ENCODE measurements around the gene RNF157. TPM values are rescaled to one million over a fixed set of nuclear protein-coding genes. Genes with fewer than 3 reads are reported as not detected.
A peak's percentile ranks its signal among the peaks of the same experiment; 100 is the strongest.

The RNF157 gene
- total and polyA plus RNA-seq, 2 of the 13 experiments (the other 11 are each of a cell fraction or from before 2014, with no cell fraction given) = 0.44 to 1.5 TPM

DNA sequence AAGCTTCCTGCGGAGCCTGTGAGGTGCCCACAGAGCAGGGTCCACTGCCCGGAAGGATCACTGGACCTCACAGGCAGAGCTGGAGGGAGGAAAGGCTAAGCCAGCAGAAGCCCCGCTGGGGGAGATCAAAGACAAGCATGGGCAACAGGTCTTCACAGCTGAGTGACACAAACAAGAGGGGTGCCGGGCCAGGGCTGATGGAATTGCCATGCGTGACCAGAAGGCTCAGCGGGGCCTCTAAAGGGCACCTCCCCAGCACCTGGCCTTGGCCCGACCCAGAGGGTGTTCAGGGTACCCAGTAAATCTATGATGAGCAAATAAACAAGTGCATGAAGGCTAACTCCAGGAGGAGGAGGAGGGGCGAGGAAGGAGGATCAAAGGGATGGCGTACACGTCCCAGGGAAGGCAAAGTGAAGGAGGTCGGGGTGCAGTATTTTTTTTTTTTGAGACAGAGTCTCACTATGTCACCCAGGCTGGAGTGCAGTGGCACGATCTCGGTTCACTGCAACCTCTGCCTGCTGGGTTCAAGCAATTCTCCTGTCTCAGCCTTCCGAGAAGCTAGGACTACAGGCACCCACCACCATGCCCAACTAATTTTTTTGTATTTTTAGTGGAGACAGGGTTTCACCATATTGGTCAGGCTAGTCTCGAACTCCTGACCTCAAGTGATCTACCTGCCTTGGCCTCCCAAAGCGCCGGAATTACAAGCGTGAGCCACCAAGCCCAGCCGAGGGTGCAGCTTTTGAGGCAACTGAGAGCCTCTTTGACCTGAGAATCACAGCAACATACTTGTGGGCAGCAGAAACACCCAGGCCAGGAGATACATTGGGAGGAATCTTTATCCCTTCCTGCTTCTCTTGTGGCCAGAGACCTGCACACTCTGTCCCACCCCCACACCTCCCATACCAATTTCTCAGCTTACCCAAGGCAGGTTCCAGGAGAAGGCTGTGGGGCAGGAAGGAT lies 120.6 kb downstream of the RNF157 start (continued):
- no peak for TF ChIP-seq TRIM24 (CRISPR knock-in tag; IDR thresholded peaks at IDR 0.05)
- no peak for TF ChIP-seq ZBTB8A (CRISPR knock-in tag; IDR thresholded peaks at IDR 0.05; ENCODE audit: borderline replicate concordance, low read depth)
- TF ChIP-seq ISX (CRISPR knock-in tag; conservative IDR thresholded peaks at IDR 0.05) = no peak
- no peak for TF ChIP-seq ZSCAN29 (CRISPR knock-in tag; conservative IDR thresholded peaks at IDR 0.05)
- TF ChIP-seq ZNF746 (CRISPR knock-in tag; IDR thresholded peaks at IDR 0.05) = no peak; the same call in 1 of the 2 replicates
- no peak; the same call in 1 of the 2 replicates for TF ChIP-seq ZFY (CRISPR knock-in tag; IDR thresholded peaks at IDR 0.05)
- TF ChIP-seq ZNF879 (CRISPR knock-in tag; IDR thresholded peaks at IDR 0.05) = no peak
- no peak for TF ChIP-seq ZNF678 (CRISPR knock-in tag; IDR thresholded peaks at IDR 0.05)
- no peak for TF ChIP-seq ZNF652 (CRISPR knock-in tag; IDR thresholded peaks at IDR 0.05; ENCODE audit: borderline replicate concordance, low read depth)
- TF ChIP-seq ZNF616 (CRISPR knock-in tag; IDR thresholded peaks at IDR 0.05; ENCODE audit: low read depth) = no peak
- TF ChIP-seq, protein P1, sequence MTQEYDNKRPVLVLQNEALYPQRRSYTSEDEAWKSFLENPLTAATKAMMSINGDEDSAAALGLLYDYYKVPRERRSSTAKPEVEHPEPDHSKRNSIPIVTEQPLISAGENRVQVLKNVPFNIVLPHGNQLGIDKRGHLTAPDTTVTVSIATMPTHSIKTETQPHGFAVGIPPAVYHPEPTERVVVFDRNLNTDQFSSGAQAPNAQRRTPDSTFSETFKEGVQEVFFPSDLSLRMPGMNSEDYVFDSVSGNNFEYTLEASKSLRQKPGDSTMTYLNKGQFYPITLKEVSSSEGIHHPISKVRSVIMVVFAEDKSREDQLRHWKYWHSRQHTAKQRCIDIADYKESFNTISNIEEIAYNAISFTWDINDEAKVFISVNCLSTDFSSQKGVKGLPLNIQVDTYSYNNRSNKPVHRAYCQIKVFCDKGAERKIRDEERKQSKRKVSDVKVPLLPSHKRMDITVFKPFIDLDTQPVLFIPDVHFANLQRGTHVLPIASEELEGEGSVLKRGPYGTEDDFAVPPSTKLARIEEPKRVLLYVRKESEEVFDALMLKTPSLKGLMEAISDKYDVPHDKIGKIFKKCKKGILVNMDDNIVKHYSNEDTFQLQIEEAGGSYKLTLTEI (CRISPR knock-in tag; conservative IDR thresholded peaks at IDR 0.05) = no peak
- no peak for TF ChIP-seq ZNF337 (CRISPR knock-in tag; IDR thresholded peaks at IDR 0.05; ENCODE audit: borderline replicate concordance, low read depth)
- TF ChIP-seq XRCC5 (optimal IDR thresholded peaks at IDR 0.05; ENCODE audit: low read length) = no peak
- TF ChIP-seq NKX3-1 (CRISPR knock-in tag; IDR thresholded peaks at IDR 0.05) = no peak
- TF ChIP-seq, protein P2, sequence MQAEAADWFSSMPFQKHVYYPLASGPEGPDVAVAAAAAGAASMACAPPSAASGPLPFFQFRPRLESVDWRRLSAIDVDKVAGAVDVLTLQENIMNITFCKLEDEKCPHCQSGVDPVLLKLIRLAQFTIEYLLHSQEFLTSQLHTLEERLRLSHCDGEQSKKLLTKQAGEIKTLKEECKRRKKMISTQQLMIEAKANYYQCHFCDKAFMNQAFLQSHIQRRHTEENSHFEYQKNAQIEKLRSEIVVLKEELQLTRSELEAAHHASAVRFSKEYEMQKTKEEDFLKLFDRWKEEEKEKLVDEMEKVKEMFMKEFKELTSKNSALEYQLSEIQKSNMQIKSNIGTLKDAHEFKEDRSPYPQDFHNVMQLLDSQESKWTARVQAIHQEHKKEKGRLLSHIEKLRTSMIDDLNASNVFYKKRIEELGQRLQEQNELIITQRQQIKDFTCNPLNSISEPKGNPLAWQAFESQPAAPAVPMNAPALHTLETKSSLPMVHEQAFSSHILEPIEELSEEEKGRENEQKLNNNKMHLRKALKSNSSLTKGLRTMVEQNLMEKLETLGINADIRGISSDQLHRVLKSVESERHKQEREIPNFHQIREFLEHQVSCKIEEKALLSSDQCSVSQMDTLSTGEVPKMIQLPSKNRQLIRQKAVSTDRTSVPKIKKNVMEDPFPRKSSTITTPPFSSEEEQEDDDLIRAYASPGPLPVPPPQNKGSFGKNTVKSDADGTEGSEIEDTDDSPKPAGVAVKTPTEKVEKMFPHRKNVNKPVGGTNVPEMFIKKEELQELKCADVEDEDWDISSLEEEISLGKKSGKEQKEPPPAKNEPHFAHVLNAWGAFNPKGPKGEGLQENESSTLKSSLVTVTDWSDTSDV (CRISPR knock-in tag; IDR thresholded peaks at IDR 0.05) = no peak
- TF ChIP-seq ZNF768 (CRISPR knock-in tag; IDR thresholded peaks at IDR 0.05) = no peak
- peak; percentile 50; the same call in 1 of the 2 replicates for TF ChIP-seq CREM (IDR thresholded peaks at IDR 0.05)
- no peak for TF ChIP-seq CREM (CRISPR knock-in tag; IDR thresholded peaks at IDR 0.05)
- no peak for TF ChIP-seq SIN3B (IDR thresholded peaks at IDR 0.05; ENCODE audit: low read length)
- TF ChIP-seq, protein P3, sequence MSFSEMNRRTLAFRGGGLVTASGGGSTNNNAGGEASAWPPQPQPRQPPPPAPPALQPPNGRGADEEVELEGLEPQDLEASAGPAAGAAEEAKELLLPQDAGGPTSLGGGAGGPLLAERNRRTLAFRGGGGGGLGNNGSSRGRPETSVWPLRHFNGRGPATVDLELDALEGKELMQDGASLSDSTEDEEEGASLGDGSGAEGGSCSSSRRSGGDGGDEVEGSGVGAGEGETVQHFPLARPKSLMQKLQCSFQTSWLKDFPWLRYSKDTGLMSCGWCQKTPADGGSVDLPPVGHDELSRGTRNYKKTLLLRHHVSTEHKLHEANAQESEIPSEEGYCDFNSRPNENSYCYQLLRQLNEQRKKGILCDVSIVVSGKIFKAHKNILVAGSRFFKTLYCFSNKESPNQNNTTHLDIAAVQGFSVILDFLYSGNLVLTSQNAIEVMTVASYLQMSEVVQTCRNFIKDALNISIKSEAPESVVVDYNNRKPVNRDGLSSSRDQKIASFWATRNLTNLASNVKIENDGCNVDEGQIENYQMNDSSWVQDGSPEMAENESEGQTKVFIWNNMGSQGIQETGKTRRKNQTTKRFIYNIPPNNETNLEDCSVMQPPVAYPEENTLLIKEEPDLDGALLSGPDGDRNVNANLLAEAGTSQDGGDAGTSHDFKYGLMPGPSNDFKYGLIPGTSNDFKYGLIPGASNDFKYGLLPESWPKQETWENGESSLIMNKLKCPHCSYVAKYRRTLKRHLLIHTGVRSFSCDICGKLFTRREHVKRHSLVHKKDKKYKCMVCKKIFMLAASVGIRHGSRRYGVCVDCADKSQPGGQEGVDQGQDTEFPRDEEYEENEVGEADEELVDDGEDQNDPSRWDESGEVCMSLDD (CRISPR knock-in tag; IDR thresholded peaks at IDR 0.05; ENCODE audit: borderline replicate concordance) = peak; percentile 72; the same call in 1 of the 2 replicates
- TF ChIP-seq ZNF484 (CRISPR knock-in tag; IDR thresholded peaks at IDR 0.05; ENCODE audit: borderline replicate concordance, low read depth) = no peak
- TF ChIP-seq RCOR2 (CRISPR knock-in tag; IDR thresholded peaks at IDR 0.05) = peak; percentile 56; the same call in 1 of the 2 replicates
- TF ChIP-seq ZMYM2 (CRISPR knock-in tag; IDR thresholded peaks at IDR 0.05) = no peak
